ENCODE data around the gene NINJ1. TPM values are rescaled to one million over a fixed set of nuclear protein-coding genes. Genes with fewer than 3 reads are reported as not detected.

The NINJ1 gene
- total RNA-seq, 1 donor from 2014 or later: 26.4 TPM

DNA sequence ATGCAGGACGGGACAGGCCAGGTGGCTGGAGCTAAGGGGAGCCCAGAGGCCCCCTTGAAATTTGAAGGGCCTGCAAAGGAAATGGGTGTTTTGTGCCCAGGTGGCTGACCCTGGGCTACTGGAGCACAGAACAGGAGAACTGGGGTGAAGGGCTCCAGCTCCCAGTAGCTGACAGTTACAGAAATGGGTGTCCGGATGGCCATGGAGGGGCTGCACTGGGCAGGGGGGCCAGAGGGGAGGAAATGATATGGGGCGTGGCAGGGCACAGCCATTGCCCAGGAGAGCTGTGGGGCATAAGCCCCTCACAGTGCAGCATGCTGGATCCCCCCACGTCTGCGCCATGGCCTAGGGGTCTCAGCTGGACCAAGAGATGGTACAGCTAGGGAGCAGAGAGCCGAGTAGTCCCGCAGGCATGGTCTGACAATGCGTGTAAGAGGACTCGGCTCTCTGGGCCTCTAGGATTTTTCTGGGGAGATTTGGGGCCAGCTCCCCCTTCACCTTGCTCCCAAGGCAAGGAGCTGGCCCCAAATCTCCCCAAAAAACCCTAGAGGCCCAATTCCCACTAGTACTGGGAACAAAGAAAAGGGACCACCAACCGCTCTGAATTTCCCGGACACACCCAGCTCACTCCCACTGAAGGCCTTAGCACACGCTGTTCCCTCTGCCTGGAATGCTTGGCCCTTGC, 45.9 kb downstream of the NINJ1 start:
- no peak for DNase-seq (ENCODE audit: low read depth in 2 of 2)

DNA sequence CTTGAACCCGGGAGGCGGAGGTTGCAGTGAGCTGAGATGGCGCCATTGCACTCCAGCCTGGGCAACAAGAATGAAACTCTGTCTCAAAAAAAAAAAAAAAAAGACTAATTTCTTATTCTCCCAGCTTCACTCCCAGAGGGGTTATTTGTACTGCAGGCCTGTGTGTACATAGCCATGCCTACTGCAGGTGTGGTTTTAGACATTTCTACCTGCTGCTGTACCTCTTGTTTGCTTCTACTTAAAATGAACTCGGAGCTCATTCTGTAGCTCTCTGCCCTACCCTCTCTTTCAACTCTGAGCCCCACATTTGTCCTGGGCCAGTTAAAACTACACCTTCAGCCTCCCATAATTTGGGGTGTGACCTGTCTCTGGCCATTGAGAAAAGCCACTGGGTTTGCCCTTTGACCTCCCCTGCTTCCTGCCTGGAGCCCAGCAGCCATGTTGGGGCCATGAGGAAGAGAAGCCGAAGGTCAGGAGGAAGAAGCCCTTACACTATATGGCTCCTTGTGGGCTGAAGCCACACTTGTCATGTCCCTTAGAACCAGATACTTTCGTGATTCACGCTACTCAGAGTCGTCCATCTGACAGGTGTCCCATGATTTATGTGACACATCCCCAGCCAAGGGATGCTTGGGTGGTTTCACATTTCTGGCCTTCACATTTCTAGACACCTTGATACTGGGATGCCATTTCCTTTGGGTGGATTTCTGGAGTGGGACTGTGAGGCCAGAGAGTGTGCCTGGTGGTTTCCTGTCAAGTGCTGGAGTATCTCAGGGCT, 47.4 kb downstream of the NINJ1 start:
- DNase-seq (ENCODE audit: low read depth in 2 of 2): no peak

DNA sequence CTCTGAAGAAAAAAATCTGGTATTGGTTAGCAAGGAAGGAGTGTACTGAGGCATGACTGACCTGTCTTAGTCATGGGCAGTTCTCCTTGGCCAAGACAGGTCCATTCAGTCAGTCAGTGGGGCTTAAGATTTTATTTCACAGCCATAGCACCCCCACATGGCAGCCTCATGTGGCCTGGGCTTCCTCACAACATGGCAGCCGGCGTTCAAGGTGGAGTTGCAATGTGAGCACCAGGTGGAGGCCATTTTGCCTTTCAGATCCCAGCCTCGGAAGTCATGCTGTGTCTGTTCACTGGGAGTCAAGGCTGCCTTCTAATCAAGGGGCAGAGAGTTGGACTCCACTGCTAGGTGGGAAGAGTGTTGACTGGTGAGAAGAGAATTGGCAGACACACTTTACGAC, 48.4 kb downstream of the NINJ1 start:
- DNase-seq (ENCODE audit: low read depth in 2 of 2): no peak

DNA sequence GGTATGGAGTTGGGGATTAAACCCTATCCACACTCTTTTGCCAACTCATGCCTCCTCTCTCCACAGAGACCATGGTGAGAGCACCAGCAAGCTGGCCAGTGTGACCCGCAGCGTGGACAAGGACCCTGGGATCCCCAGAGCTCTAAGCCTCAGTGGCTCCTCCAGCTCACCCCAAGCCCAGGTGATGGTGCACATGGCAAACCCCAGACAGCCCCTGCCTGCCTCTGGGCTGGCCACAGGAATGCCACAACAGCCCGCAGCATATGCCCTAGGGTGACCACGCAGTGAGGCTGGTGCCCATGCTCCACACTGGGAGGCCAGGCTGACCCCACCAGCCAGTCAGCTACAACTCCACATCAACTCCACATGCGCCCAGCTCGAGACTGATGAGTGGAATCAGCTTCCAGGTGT, 49.6 kb downstream of the NINJ1 start:
- no peak for DNase-seq (ENCODE audit: low read depth in 2 of 2)

DNA sequence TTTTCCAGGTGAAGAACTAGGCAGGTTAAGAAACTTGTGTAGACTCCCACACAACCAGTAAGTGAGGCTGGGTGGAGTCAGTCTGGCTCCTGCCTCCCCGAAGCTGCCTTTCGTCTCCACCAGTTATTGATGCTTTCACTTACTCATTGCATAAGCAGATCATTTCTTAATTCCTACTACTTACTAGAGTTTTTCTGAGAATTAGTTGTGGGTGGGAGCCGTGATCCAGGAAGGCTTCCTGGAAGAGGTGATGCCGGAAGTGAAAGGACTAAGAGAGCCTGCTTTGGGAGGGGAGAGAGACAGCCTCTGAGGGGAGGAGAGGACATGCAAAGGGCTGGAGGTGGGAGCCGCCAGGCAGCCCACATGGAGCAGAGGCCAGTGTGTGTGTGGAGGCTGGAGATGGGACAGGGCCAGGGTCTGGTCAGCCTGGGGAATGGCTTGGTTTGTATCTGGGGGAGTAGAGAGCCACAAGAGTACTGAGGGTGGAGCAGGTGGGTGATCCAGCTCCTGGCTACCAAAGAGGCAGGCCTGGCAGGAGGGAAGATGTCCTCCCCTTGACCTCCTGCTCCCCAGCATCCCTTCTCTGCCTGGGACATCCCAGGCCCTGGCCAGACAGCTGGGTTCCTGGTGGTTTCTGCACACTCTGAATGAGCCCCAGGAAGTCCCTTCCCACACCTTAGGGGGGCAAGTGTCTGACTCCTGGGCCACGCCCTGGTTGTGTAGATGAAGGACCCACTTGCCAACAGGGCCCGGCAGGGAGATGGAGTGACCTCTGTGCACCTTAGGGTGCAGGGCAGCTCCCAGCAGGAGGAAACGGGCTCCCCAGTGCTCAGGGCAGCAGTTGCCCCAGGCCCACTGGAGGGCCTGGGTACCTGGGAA, 50.2 kb downstream of the NINJ1 start:
- DNase-seq (ENCODE audit: low read depth in 2 of 2): no peak

DNA sequence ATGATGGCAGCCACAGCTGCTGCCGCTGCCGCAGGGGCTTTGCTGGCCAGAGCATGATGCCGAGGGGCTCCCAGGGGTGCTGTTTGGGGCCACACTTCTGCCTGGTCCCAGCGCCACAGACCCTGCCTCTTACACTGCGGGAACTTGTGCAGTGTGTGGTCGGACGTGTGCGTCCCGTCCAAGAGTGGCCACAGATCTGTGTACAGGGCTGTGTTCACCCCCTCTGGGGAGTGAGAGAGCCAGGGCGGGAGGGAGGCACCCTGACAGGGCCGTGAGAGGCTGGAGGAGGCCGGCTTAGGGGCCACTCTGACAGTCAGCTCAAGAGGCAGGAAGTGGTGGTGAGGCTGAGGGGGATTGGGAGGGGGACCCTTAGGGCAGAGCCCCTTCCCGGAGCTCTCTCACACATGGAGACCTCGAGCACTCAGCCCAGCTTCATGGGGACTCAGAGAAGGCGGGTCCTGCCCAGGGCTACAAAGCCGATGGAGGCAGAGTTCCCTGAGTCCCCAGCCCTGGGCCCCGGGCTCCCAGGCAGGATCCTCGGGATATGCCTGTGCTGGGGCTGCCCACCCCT, 51.1 kb downstream of the NINJ1 start:
- DNase-seq (ENCODE audit: low read depth in 2 of 2): no peak

DNA sequence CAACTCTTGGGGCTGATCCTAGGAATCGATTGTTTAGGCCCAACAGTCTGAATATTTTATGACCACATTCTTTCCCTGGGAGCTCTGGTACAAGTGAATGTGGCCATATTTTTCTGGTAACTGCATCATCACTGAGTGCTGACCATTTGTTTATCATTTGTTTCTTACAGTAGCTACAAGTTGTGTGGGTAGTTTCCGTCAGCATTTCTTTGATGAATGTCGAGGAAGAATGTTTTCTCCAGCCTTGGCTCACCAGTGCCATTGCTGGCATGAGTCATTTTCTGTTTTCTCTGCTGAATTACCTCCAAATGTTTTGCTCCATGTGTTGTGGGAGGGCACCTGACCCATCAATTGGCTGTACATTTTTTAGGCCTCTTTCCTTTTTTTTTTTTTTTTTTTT, 52.1 kb downstream of the NINJ1 start:
- no peak for DNase-seq (ENCODE audit: low read depth in 2 of 2)

DNA sequence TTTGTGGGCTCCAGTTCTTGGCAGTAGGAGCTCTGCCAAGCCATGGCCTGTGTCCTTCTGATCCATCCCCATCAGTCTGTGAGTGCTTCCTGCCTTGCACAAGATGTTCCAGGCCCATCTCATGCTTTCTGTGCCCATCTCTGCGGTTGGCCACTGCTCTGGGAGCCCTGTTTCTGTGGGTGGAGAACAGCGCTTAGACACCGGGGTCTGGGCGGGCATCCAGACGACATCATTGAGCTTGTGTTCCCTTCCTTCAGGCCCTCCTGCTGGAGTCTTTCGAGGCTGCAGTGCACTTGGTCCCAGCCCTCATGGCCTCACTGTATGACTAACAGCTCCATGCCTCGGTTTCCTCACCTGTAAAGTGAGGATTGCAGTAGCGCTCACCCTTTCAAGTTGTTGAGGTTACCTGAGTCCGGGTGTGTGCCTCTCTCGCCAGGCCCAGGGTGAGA, 52.9 kb downstream of the NINJ1 start:
- DNase-seq (ENCODE audit: low read depth in 2 of 2): no peak

DNA sequence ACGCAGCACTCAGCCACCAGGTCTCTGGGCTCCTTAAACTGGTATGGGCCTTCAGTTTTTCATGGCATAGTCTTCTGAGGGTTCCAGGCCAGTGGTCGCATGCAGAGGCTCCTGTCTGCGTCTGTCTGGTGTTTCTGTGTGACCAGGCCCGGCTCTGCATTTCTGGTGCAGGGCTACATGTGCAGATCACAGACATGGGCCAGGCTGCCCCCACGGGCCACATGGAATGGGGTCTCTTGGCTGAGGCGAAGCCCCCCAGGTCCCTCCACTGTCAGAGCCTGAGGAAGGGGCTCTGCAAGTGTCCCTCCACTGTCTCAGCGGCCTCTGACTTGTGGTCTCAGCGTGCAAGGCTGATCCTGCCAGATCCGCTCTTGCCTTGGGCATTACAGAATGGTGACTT, 53.6 kb downstream of the NINJ1 start:
- no peak for DNase-seq (ENCODE audit: low read depth in 2 of 2)

DNA sequence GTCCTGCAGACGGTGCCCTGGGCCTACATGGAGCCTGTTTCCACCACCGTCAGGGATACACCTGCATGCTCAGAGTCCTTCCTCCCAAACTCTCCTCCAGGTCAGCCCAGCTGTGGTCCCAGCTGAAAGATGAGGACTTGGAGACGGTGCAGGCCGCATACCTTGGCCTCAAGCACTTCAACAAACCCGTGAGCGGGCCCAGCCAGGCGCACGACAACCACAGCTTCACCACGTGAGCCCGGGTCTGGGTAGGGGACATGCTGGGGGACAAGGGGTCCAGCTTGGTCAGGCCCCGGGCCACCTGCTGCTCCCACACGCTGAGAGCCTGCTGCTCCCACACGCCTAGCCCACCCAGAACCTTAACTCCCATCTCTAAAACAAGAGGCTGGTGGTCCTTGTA, 54.7 kb downstream of the NINJ1 start:
- no peak for DNase-seq (ENCODE audit: low read depth in 2 of 2)

DNA sequence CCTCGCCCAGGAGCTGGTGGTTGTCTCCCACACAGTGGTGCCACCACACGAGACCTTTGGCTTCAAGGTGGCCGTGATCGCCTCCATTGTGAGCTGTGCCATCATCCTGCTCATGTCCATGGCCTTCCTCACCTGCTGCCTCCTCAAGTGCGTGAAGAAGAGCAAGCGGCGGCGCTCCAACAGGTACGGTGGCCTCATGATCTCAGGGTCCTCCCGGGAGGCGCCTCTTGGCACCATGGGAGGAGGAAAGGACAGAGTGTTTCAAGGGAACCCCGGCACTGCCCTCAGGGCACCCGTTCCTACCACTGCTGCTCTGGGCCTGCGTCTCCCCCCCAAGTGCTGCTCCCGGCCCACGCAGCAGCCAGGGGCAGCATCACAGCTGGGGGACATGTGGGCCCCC, 56.2 kb downstream of the NINJ1 start:
- no peak for DNase-seq (ENCODE audit: low read depth in 2 of 2)

DNA sequence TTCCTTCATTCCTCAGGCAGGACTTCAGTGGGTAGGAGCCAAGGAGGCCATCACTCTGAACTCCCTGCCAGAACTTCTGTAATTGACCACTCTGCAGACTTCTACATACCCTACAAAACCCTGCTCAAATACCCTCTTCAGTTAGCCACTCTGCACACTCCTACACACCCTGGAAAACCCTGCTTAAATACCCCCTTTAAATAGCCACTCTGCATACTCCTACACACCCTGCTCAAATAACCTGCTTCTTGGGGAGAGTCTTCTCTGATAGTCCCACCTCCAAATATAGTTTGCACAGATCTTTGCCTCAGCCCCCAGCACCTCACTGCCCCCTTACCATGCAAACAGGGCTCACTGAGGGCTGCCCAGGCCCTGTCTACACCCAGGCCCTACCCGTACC, 56.7 kb downstream of the NINJ1 start:
- DNase-seq (ENCODE audit: low read depth in 2 of 2): no peak

DNA sequence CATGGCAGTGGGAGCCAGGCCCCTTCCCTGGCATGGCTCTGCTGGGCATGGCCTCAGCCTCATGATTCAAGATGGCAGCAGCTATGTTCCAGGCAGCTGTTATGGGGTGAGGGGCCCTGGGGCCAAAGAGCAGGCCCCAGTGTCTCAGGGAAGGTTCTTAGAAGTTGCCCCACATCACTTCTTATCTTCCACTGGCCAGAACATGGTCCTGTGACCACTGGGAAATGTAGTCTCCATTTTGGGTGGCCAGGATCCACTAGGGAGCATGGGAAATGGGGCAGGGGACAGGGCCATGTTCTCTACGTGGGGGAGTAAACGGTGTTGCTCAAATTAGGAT, 57.3 kb downstream of the NINJ1 start:
- DNase-seq (ENCODE audit: low read depth in 2 of 2): no peak

DNA sequence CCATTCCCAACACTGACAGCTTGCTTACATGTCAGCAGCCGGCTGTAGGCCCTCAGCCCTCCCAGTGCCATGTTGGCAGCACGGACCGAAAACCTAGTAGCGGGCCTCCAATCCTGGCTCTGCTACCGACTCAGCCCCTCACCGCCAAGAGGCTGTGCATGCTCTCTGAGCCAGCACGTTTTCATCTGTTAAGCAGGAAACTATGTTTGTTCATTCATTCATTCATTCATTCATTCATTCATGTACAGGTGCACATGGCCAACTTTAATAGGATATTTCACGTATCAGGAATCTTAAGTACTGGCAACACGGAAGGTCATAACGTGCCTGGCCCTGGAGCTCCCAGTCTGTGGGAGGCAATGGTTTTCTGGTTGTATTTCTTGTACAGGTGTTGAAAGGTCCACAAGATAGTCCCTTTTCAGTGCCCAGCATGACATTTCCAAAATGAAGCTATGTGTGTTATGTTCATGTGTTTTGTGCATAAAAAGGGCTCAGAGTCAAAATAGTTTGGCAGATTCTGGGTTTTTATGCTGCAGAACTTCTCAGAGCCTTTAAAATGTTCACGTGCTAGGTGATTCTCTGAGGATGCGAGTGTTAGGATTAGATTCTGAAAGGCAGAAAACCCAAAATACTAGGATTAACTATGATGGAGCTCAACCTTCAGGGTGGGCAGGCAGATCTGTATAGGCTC, 57.8 kb downstream of the NINJ1 start:
- no peak for DNase-seq (ENCODE audit: low read depth in 2 of 2)

DNA sequence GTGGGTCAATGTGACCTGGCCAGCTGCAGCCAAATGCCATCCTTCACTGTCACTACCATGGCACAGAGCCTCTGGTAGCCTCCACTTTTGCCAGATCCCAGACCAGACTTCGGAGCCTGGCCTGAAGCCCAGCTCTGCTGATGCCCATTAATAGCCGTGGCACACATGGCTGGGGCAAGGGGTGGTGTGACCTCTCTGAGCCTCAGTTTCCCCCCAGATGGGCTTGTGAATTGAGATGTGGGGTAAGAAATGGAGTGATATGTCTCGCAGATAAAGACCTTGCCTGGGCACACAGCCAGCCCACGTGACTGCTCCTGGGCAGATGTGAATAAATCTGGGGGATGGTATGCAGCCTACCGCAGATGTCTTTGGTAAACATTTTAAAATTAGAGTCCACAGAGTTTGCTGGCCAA, 61.7 kb downstream of the NINJ1 start:
- DNase-seq (ENCODE audit: low read depth in 2 of 2): no peak

Other genes with a start within 250 kb of the NINJ1 start
- gene FGD3, start 186.7 kb downstream of the NINJ1 start, total RNA-seq: not detected in 2 replicates
- gene SUSD3, start 75.5 kb downstream of the NINJ1 start, total RNA-seq: not detected in 2 replicates
- 54.7 and 65.4 TPM in 2 replicates for gene CARD19, start 38.0 kb downstream of the NINJ1 start, total RNA-seq
- under 0.01 and 0.13 TPM in 2 replicates for gene WNK2, start 49.9 kb upstream of the NINJ1 start, total RNA-seq

Data from dermis microvascular lymphatic vessel endothelial cell (primary cell).